HepG2 (cell line): ENCODE results near the gene SLC6A17. TPM values are rescaled to one million over a fixed set of nuclear protein-coding genes. Genes with fewer than 3 reads are reported as not detected.

Source experiments
- FOXC1 ChIP-seq: sonication (generic); formaldehyde crosslinking; IDR thresholded peaks from 2 replicates; pipeline ENCODE4 v1.8.0; 2022; ENCODE audit warnings: mild to moderate bottlenecking, missing genetic modification reagents, borderline replicate concordance
- GABPB1 ChIP-seq: IDR thresholded peaks from 2 replicates; pipeline ENCODE4 v1.6.1; 2016; ENCODE audit warnings: mild to moderate bottlenecking, missing genetic modification reagents, moderate library complexity, missing compliant biosample characterization
- HNRNPLL ChIP-seq: fragments of 200-400 bp; formaldehyde crosslinking; IDR thresholded peaks from 2 replicates; pipeline ENCODE4 v1.6.1; 2017; ENCODE audit warnings: mild to moderate bottlenecking, low read depth, low read length; ENCODE audit not compliant: poor library complexity, severe bottlenecking
- NR2C2 ChIP-seq: sonication (generic); formaldehyde crosslinking; IDR thresholded peaks from 2 replicates; pipeline ENCODE4 v1.4.0; 2020; ENCODE audit warnings: missing genetic modification reagents, mild to moderate bottlenecking, moderate library complexity, borderline replicate concordance
- NR2F2 ChIP-seq: IDR thresholded peaks from 2 replicates; pipeline ENCODE4 v1.6.1; 2012; ENCODE audit warnings: low read depth, inconsistent platforms, borderline replicate concordance
- TAF1 ChIP-seq: sonication (generic); formaldehyde crosslinking; IDR thresholded peaks from 2 replicates; pipeline ENCODE4 v1.4.0; 2020; ENCODE audit warnings: missing genetic modification reagents
- ZBTB40 ChIP-seq, 2 experiments: fragments of 450-650 bp in 1 of 2; sonication (generic) in 1 of 2; formaldehyde crosslinking in 1 of 2; IDR thresholded peaks; 2 replicates each; pipeline versions ENCODE4 v1.6.1 to v1.8.0; 2016 to 2022; ENCODE audit warnings: antibody characterized with exemption in 1 of 2, mild to moderate bottlenecking in 1 of 2, missing genetic modification reagents in 1 of 2
- ZMAT3 ChIP-seq: sonication (generic); formaldehyde crosslinking; conservative IDR thresholded peaks from 2 replicates; pipeline ENCODE4 v1.7.0; 2021; ENCODE audit warnings: missing genetic modification reagents
- ZNF704 ChIP-seq: sonication (generic); formaldehyde crosslinking; IDR thresholded peaks from 2 replicates; pipeline ENCODE4 v1.8.1; 2023; ENCODE audit warnings: mild to moderate bottlenecking, inconsistent platforms, moderate library complexity, missing genetic modification reagents, borderline replicate concordance
- ZNF841 ChIP-seq: sonication (generic); formaldehyde crosslinking; IDR thresholded peaks from 2 replicates; pipeline ENCODE4 v1.8.1; 2023; ENCODE audit warnings: missing genetic modification reagents, borderline replicate concordance
- ZSCAN21 ChIP-seq: sonication (generic); formaldehyde crosslinking; IDR thresholded peaks from 2 replicates; pipeline ENCODE4 v1.8.0; 2022; ENCODE audit warnings: mild to moderate bottlenecking, missing genetic modification reagents, moderate library complexity, borderline replicate concordance
- polyA plus RNA-seq, 8 experiments: library from polyadenylated mRNA; depleted of rRNA in 3 of 8; stranded (reverse) in 7 of 8; unstranded in 1 of 8; fragments of >200 nt; fragmentation: Illumina TruSeq in 4 of 8; extraction: Trizol in 4 of 8; gene quantifications; 2 replicates each; pipeline versions ENCODE4 v1.2.1 to v1.2.3, GENCODE V29; 2011 to 2016; ENCODE audit warnings: low read depth in 4 of 8, missing spikeins in 1 of 8, mixed read lengths in 1 of 8; ENCODE audit not compliant: insufficient read depth in 1 of 8
- total RNA-seq, 5 experiments: library from RNA; depleted of rRNA; stranded (reverse); fragments of >200 nt; fragmentation: Illumina TruSeq; extraction: Trizol; gene quantifications; 2 replicates each; pipeline ENCODE4 v1.2.3, GENCODE V29; 2016; ENCODE audit warnings: low read depth in 1 of 5
- TF ChIP-seq, protein P1 (sequence below): sonication (generic); formaldehyde crosslinking; IDR thresholded peaks from 2 replicates; pipeline ENCODE4 v1.4.0; 2020; ENCODE audit warnings: mild to moderate bottlenecking, missing genetic modification reagents
- TF ChIP-seq, protein P2 (sequence below): IDR thresholded peaks from 2 replicates; pipeline ENCODE4 v1.6.1; 2012; ENCODE audit warnings: inconsistent platforms
- TF ChIP-seq, protein P3 (sequence below): IDR thresholded peaks from 2 replicates; pipeline ENCODE4 v1.6.1; 2016; ENCODE audit warnings: missing compliant biosample characterization, missing genetic modification reagents, borderline replicate concordance

SLC6A17 gene
- total and polyA plus RNA-seq, 2 of the 13 experiments (the other 11 are each of a cell fraction or from before 2014, with no cell fraction given), result not detected

- TF ChIP-seq ZSCAN21 (peak; percentile 49; the same call in 1 of the 2 replicates), NR2F2 (no peak), GABPB1 (CRISPR knock-in tag) (peak; percentile 64; the same call in 1 of the 2 replicates), FOXC1 (CRISPR knock-in tag) (0 out of 2 replicates have a peak, but pooled peaks have one; percentile 52), ZNF704 (CRISPR knock-in tag) (peak; percentile 70; the same call in 1 of the 2 replicates), ZMAT3 (no peak), TAF1 (CRISPR knock-in tag) (0 out of 2 replicates have a peak, but pooled peaks have one; percentile 1), ZNF841 (CRISPR knock-in tag) (no peak), NR2C2 (CRISPR knock-in tag) (no peak), HNRNPLL (peak; percentile 59), ZBTB40 (IDR thresholded peaks at IDR 0.05) (no peak), ZBTB40 (CRISPR knock-in tag; IDR thresholded peaks at IDR 0.05) (0 out of 2 replicates have a peak, but pooled peaks have one; percentile 39)
- TF ChIP-seq, protein P1, sequence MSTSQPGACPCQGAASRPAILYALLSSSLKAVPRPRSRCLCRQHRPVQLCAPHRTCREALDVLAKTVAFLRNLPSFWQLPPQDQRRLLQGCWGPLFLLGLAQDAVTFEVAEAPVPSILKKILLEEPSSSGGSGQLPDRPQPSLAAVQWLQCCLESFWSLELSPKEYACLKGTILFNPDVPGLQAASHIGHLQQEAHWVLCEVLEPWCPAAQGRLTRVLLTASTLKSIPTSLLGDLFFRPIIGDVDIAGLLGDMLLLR (CRISPR knock-in tag), result 0 out of 2 replicates have a peak, but pooled peaks have one; percentile 27
- TF ChIP-seq, protein P2, sequence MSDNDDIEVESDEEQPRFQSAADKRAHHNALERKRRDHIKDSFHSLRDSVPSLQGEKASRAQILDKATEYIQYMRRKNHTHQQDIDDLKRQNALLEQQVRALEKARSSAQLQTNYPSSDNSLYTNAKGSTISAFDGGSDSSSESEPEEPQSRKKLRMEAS, result peak; percentile 56; the same call in 1 of the 2 replicates
- TF ChIP-seq, protein P3, sequence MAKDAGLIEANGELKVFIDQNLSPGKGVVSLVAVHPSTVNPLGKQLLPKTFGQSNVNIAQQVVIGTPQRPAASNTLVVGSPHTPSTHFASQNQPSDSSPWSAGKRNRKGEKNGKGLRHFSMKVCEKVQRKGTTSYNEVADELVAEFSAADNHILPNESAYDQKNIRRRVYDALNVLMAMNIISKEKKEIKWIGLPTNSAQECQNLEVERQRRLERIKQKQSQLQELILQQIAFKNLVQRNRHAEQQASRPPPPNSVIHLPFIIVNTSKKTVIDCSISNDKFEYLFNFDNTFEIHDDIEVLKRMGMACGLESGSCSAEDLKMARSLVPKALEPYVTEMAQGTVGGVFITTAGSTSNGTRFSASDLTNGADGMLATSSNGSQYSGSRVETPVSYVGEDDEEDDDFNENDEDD, result peak; percentile 56; the same call in 1 of the 2 replicates
These were observed 60.6 kb downstream of the SLC6A17 start (continued) for GRCh38 chr1:110210604-110211495.
